ENCODE measurements around the gene TNFRSF18. TPM values are rescaled to one million over a fixed set of nuclear protein-coding genes. Genes with fewer than 3 reads are reported as not detected.

Gene TNFRSF18
- polyA plus RNA-seq, 6 donors from 2014 or later = 2.4 to 13.0 (median 7.9) TPM

DNA sequence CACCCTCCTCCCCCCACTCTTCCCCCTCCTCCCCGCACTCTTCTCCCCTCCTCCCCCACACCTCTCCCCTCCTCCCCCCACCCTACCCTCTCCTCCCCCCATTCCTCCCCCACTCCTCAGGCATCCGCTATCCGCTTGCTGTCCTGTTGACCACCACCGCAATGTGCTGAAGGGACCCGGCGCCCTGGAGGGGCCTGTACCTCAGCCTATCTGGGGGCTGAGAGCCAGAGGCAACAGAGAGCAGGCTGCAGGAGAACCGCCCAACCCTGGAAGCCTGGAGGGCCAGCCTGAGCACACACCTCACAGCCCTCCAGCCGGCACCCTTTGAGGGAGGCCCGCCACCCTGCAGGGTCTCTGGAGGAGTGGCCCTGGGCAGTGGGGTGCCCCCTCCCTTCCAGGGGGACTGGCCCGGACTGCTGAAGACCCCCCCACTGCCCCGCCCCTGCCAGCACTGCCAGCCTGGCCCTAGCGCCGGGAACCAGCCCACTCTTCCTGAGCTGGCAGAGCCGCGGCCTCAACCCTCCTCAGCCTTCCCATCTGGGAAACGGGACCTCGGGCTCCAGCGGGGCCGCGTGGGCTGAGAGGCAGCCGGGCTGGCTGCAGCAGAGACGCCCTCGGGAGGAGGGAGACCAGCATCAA is 38.9 kb upstream of the TNFRSF18 start:
- ATAC-seq (ENCODE audit: low read depth in 2 of 2) (no peak), DNase-seq (no peak)
- no peak overlapping the region for H3K4me3 Mint-ChIP-seq
- H3K27ac Mint-ChIP-seq = no peak overlapping the region
- no peaks in the 10 kb centered on the region for H3K36me3 Mint-ChIP-seq
- peaks cover 0 to 8% (median 6%) of the 10 kb centered on the region in 3 donors for H3K4me1 Mint-ChIP-seq
- no peaks in the 10 kb centered on the region for H3K9me3 Mint-ChIP-seq
- peaks cover 0 to 9% (median 7%) of the 10 kb centered on the region in 3 donors for H3K27me3 Mint-ChIP-seq

DNA sequence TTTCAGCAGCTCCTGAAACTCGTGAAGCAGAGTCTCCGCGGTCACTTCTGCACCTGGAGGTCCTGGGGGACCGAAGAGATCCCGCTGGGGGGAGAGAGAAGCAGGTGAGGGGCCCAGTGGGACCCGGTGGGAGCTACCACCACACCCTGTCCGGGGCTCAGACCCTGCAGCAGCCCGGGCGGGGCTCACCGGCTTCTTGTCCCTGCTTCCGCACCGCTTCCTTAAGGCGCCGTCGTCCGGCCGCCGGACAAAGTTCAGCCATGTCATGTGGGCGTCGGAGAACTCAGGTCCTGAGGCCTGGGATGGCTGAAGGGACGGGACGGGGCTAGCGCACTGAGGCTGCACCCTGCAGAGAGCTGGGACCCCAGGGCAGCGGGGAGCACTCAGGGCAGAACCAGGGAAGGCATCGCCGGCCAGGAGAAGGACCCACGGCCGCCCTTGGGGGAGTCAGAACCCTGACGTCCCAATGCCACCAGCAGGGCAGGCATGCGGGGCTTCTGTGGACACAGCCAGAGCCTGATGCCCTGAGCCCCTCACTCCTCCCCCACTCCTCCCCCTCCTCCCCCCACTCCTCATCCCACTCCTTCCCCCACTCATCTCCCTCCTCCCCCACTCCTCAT is 37.9 kb upstream of the TNFRSF18 start:
- H3K4me3 Mint-ChIP-seq = no peak overlapping the region
- peaks cover 0 to 13% (median 10%) of the 10 kb centered on the region in 3 donors for H3K27me3 Mint-ChIP-seq
- no peaks in the 10 kb centered on the region for H3K4me1 Mint-ChIP-seq
- DNase-seq (no peak), ATAC-seq (ENCODE audit: low read depth in 2 of 2) (no peak)
- H3K36me3 Mint-ChIP-seq = no peaks in the 10 kb centered on the region
- H3K27ac Mint-ChIP-seq = no peak overlapping the region
- H3K9me3 Mint-ChIP-seq = no peaks in the 10 kb centered on the region

DNA sequence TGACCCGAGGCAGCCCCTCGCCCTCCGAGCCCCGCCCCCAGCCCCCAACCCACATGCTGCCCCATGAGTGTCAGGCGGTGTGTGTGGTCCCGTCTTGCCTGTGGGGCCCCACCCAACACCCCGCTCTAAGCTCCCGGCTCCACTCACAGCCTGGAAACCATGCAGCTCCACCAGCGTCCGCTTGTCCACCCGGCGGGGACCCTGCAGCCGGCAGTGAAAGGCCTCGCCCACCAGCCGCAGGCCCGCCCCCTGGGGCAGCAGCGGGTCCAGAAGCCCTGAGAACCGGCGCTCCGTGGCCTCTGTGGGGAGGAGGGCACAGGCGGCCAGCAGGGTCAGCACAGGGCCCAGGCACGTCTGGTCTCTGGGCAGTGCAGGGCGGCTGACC is 37.4 kb upstream of the TNFRSF18 start:
- H3K9me3 Mint-ChIP-seq = no peaks in the 10 kb centered on the region
- H3K4me3 Mint-ChIP-seq = no peak overlapping the region
- no peaks in the 10 kb centered on the region for H3K4me1 Mint-ChIP-seq
- peaks cover 0 to 16% (median 10%) of the 10 kb centered on the region in 3 donors for H3K27me3 Mint-ChIP-seq
- no peak for ATAC-seq (ENCODE audit: low read depth in 2 of 2)
- H3K36me3 Mint-ChIP-seq = no peaks in the 10 kb centered on the region
- DNase-seq = no peak
- H3K27ac Mint-ChIP-seq = no peak overlapping the region

DNA sequence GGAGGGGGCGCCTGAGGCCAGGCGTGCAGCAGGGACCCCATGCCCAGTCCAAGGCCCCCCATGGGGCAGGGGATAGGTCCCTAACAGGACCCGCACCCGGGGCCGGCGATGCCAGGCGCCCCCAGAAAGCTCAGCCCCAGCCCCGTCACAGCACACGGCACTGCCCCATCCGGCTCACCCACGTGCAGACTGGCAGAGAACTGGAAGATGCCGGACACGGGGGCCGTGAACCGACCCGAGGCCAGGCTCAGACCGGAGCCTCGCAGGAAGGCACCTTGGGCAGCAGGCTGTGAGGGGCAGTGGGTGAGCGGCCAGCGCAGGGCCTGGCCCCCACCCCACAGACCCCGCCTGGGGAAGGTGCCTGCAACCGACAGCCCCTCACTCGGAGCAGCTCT is 36.9 kb upstream of the TNFRSF18 start:
- no peak overlapping the region for H3K27ac Mint-ChIP-seq

DNA sequence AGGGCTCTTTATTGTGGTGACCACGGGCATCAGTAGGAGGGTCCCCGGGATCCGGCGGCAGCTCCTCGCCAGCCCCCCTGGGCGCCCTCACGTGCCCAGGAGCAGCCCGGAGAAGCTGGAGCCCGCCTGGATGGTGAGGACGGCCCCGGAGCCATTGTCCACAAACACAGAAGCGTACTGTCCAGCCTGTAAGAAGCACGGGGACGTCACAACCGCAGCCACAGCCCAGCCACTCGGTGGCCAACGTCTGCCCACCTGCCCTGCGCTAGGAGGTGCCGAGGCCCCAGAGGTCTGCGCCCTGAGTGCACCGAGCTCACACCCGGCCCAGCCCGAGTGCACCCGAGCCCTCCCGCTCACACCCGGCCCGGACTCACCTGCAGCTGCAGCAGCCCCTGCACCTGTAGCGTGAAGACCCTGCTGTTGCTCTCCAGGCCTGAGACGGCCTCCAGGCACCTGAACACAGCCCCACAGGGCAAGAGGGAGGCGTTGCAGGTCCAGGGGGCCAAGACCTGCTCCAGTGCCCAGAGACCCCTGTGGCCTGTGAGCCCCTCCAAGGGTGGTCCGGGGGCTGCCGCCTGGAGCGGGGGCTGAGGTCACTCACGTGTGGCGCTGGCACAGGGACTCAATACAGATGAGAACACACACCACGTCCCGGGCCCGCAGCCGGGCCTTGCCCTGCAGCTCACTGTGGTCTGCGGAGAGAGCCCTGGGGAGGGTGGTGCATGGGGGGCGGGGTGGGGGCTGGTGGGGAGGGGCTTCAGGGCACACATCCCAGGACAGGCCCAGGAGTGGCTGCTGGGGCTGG is 36.3 kb upstream of the TNFRSF18 start:
- no peak overlapping the region for H3K27ac Mint-ChIP-seq
- H3K36me3 Mint-ChIP-seq = no peaks in the 10 kb centered on the region
- DNase-seq (no peak), ATAC-seq (ENCODE audit: low read depth in 2 of 2) (no peak)
- H3K4me1 Mint-ChIP-seq = peaks cover 0 to 8% (median 0%) of the 10 kb centered on the region in 3 donors
- H3K9me3 Mint-ChIP-seq = no peaks in the 10 kb centered on the region
- no peak overlapping the region for H3K4me3 Mint-ChIP-seq
- peaks cover 0 to 17% (median 10%) of the 10 kb centered on the region in 3 donors for H3K27me3 Mint-ChIP-seq

More for the DNA sequence above, 36.9 kb upstream of the TNFRSF18 start:
- H3K27me3 Mint-ChIP-seq = peaks cover 0 to 17% (median 10%) of the 10 kb centered on the region in 3 donors
- no peaks in the 10 kb centered on the region for H3K9me3 Mint-ChIP-seq
- no peak for DNase-seq
- peaks cover 0 to 2% (median 0%) of the 10 kb centered on the region in 3 donors for H3K4me1 Mint-ChIP-seq
- no peaks in the 10 kb centered on the region for H3K36me3 Mint-ChIP-seq
- ATAC-seq (ENCODE audit: low read depth in 2 of 2) = no peak
- no peak overlapping the region for H3K4me3 Mint-ChIP-seq

DNA sequence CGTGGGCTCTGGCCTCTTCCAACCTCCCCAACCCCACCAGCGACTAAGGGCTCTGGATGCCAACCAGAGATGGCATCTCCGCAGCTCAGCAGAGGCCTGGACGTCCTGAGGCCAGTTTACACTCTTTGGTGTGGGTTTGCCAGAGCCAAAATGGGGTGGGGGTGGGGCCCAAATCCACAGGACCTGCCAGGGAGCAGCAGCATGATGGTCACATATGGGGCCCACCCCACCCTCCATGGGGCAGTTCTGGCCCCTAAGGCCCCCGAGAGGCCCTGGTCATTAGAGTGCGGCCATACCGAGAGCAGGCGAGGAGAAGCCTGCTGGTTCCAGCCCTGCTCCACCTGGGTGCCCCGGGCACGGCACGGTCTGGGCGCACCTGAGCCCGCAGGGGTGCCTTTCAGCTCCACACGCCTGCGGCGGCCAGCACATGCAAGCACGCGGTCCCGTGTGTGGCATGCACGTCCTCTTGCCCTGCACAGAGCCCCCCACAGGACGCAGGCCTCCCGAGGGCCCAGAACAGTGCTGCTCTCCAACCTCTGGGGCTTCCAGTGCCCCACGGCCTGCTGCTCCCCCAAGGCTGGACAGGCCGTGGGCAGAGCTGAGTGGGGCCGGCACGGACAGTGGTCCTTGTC is 35.3 kb upstream of the TNFRSF18 start:
- H3K9me3 Mint-ChIP-seq = no peaks in the 10 kb centered on the region
- H3K27me3 Mint-ChIP-seq = peaks cover 0 to 17% (median 10%) of the 10 kb centered on the region in 3 donors
- H3K4me3 Mint-ChIP-seq = no peak overlapping the region
- H3K27ac Mint-ChIP-seq = no peak overlapping the region
- H3K4me1 Mint-ChIP-seq = peaks cover 0 to 10% (median 0%) of the 10 kb centered on the region in 3 donors
- DNase-seq (no peak), ATAC-seq (ENCODE audit: low read depth in 2 of 2) (no peak)
- H3K36me3 Mint-ChIP-seq = no peaks in the 10 kb centered on the region

DNA sequence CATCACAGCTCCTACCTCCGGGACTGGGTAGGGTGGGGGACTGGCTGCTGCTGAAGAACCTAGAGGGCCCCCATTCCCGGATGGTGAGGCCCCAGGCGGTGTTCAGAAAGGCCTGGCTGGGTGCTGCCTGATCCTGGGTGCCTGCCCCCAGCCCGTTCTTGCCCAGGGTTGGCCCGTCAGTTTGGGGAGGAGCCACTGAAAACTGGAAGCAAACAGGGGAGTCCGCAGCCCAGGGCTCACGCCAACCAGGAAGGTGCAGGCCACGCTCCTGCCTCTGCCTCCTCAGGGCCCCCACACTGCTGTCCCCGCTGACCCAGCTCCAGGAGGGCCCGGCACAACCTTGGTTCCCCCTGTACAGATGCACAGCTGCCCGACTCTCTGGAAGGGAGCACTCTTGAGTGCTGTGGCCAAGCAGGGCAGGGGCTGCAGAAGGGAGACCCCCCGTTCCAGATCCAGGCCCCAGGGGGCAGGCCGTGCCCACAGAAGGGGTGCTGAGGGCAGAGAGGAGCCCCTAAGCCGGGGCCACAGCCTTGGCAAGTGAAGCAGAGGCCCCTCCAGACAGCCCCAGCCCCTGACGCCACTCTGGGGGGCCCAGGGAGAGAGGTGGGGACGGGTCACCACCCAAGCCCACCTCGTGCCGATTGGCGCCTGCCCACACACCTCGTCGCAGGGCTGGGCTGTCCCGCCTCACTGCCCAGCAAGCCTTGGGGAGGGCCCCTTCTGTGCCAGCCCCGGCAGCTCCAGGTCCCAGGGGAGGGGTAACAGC is 34.6 kb upstream of the TNFRSF18 start:
- no peaks in the 10 kb centered on the region for H3K36me3 Mint-ChIP-seq
- DNase-seq (no peak), ATAC-seq (ENCODE audit: low read depth in 2 of 2) (no peak)
- H3K4me1 Mint-ChIP-seq = peaks cover 0 to 10% (median 0%) of the 10 kb centered on the region in 3 donors
- H3K27me3 Mint-ChIP-seq = peaks cover 0 to 17% (median 10%) of the 10 kb centered on the region in 3 donors
- no peak overlapping the region for H3K4me3 Mint-ChIP-seq
- no peaks in the 10 kb centered on the region for H3K9me3 Mint-ChIP-seq
- H3K27ac Mint-ChIP-seq = no peak overlapping the region

DNA sequence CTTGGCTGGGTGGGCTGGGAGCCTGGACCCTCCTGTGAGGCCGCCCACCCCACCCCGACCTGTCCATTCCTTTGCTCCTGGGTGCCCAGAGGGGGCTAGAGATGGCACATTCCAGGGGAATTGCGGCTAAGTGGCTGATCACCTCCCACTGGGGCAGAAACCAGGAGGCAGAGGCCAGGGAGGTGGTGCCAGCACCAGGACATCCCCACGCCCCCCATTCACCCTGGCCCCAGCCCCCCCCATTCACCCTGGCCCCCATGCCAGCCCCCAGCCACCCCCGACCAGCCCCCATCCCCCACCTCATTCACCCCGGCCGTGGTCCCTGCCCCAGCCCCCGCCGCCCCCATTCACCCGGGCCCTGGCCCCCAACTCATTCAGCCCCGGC is 33.9 kb upstream of the TNFRSF18 start:
- Mint-ChIP-seq H3K4me3 (no peak overlapping the region), H3K4me1 (peaks cover 0 to 10% (median 0%) of the 10 kb centered on the region in 3 donors), H3K27me3 (peaks cover 0 to 13% (median 10%) of the 10 kb centered on the region in 3 donors), H3K27ac (no peak overlapping the region), H3K9me3 (no peaks in the 10 kb centered on the region), H3K36me3 (no peaks in the 10 kb centered on the region)
- DNase-seq (no peak), ATAC-seq (ENCODE audit: low read depth in 2 of 2) (no peak)

DNA sequence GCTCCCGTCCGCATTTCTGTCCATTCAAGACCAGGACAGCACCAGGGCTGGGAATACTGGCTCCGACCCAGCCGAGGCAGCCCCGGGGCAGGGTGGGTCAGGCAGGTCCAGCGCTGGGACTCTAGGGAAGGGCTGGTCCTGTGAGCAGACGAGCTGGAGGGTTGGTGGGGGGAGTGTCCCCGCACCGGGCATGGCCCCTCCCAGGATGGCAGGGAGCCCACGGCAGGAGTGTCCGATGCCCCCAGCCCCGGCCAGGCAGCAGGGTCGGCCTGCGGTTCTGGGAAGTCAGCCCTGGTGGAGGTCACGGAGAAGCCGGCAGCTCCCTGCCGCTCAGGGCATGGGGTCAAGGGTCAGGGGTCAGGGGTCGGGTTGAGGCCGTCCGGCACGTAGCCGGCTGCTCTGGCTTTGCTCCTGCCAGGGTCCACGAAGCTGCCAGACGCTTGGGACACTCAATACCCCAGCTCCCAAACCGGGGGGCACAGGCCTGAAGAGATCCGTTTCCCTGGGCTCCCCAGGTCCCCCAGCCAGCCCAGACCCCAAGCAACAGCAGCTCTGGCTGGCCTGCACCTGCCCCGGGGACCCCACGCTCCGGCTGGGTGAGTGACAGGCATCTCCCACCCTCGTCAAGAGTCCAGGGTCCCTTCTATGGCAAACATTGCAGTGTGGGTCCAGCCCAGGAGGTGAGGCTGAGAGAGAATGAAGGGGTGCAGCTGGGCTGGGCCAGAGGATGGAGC is 33.4 kb upstream of the TNFRSF18 start:
- H3K9me3 Mint-ChIP-seq = no peaks in the 10 kb centered on the region
- H3K27me3 Mint-ChIP-seq = peaks cover 0 to 13% (median 10%) of the 10 kb centered on the region in 3 donors
- no peak overlapping the region for H3K4me3 Mint-ChIP-seq
- DNase-seq = no peak
- no peak overlapping the region for H3K27ac Mint-ChIP-seq
- peaks cover 0 to 10% (median 2%) of the 10 kb centered on the region in 3 donors for H3K4me1 Mint-ChIP-seq
- no peaks in the 10 kb centered on the region for H3K36me3 Mint-ChIP-seq
- no peak for ATAC-seq (ENCODE audit: low read depth in 2 of 2)

DNA sequence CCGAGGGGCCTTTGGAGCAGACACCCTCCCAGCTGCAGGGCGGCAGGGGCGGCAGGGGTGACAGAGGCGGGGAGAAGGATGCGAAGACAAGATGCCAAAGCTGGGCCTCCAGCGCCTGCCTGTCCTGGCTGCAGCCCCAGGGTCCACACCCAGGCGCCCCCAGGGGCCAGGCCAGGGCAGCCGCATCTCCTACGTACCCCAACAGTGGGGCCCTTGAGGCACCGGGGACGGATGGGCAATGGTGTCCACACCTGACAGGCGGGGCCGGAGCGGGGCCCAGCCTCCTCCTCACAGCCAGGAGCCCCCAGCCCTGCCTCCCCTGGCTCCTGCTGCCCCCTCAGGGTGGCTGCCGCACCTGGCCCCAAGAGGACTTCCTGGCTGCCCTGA is 32.8 kb upstream of the TNFRSF18 start:
- H3K27ac Mint-ChIP-seq = no peak overlapping the region
- ATAC-seq (ENCODE audit: low read depth in 2 of 2) (no peak), DNase-seq (no peak)
- no peak overlapping the region for H3K4me3 Mint-ChIP-seq
- no peaks in the 10 kb centered on the region for H3K36me3 Mint-ChIP-seq
- H3K27me3 Mint-ChIP-seq = peaks cover 0 to 13% (median 10%) of the 10 kb centered on the region in 3 donors
- peaks cover under 1 to 15% (median 8%) of the 10 kb centered on the region in 3 donors for H3K4me1 Mint-ChIP-seq
- H3K9me3 Mint-ChIP-seq = no peaks in the 10 kb centered on the region

DNA sequence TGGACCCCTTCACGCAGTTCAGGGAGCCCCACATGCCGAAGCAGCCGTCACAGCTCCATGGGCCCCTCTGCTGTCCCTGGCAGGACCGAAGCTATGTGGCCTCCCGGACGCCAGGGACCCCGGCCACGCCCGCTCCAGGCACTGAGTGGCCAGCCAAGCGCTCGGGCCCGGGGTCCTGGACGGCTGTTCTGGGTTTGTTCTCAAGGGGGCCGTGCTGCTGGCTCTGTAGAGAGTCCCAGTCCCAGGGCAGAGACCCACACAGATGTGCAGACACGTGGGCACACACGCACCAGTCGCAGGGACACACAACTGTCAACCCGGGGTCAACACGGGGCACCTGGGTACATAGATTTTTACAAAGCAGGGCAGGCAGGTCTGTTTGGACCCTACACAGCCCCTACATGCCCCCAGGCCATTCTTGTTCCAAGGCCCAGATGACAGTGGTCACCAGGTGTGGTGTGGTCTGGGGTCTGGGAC is 32.3 kb upstream of the TNFRSF18 start:
- peak overlapping the region in 1 of 6 donors; percentile 41 for H3K27ac Mint-ChIP-seq
- H3K36me3 Mint-ChIP-seq = no peaks in the 10 kb centered on the region
- H3K27me3 Mint-ChIP-seq = peaks cover 0 to 13% (median 10%) of the 10 kb centered on the region in 3 donors
- no peaks in the 10 kb centered on the region for H3K9me3 Mint-ChIP-seq
- peak overlapping the region in 1 of 8 donors; percentile 39 for H3K4me3 Mint-ChIP-seq
- no peak for DNase-seq
- peaks cover 3 to 19% (median 12%) of the 10 kb centered on the region in 3 donors for H3K4me1 Mint-ChIP-seq
- ATAC-seq (ENCODE audit: low read depth in 2 of 2) = no peak

Data from naive B cell (primary cell).